Ecto neural progenitor cell (in vitro differentiated cells): ENCODE data around the gene PTTG2.

Source experiments
- DNase-seq: peaks from one replicate; pipeline ENCODE4 v3.0.0-alpha.2; 2018; ENCODE audit warnings: low spot score

Gene PTTG2

DNA sequence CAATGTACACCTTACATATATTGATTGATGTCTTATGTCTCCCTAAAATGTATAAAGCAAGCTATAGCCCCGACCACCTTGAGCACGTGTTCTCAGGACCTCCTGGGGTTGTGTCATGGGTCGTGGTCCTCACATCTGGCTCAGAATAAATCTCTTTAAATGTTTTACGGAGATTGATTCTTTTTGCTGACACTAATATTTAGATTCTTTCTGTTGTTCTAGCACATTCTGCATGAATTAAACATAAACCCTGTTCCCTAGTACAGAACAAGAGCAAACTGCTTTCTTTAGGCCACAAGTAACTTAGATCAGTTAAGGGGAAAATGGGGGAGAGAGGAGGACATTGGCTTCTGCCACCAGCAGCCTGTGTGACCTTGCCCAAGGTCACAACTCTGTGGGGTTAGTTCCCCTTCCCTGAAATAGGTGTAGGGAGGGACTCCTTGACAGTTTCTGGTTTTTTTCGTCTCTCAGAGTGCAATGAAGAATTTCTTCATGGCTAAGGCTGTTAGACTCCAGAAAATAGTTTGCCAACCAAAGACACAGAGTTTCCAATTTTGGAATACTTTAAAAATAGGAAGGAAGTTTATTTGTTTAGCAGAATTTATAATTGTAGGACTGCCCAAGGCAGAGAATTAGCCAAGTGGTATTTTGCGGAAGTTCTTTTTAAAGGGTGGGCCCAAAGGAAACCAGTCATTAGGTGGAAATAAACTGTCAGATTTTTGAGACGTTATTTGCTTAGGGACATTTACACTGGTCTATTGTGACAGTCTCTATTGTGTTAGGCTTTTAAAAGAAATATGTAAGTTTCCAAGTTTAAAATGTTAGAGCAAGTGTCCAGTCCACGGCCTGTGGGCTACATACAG, 29.4 kb downstream of the PTTG2 start:
- no peak for DNase-seq

DNA sequence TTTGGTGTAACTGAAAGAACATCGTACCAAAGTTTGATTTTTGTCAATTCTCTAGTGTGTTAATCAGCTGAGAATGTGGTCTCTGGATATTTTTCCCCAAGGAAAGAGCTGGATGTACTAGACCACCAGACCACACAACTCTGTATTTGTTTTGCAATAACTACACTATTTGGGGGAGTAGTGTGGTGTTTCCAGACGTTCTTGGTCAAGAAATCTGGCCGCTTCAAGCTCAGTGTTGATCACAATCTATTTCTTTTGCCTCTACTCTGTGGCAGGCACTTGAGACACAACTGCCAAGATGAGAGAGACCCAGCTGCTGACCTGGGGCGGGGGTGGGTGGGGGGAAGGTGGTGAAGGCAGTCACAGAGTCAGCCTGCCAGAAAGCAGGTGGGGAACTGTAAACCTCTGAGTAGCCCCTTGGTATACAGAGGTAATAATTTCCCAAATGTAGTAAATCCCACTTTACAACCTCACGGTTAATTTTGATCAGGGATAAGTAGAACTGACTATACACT, 30.6 kb downstream of the PTTG2 start:
- no peak for DNase-seq

DNA sequence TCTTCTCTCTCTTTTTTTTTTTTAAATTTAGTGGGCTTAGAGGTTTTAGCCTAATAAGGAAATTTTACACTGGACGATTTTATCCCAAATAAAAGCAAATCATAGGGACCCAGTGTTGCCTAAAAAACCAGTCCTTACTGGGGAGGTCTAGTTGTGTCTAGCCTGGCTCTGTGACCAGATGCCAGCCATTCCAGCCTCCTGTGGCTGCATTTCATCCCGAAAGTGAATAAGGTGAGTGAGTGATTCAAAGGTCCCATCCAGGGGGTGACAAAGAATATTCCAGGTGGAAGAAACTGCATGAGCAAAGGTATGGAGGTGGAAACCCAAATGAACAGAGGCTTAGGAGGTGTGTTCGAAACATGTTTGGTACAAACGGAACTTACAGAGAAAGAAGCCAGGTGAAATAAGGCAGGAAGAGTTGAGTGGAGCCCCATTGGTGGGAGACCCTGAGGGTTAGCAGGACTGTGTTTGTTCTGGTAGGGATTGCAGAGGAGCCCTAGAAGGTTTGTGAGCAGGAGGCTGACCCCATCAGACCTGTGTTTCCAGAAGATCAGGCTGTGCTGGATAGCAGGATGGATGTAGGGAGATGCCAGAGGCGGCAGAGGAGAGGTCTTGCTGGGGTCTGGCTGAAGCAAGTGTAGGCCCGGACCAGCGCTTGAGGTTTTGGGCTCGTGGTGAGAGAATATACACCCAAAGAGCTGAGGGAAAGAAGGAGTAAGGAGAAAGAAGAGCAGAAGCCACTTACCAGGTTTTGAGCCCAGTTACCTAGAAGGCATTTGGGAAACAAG, 31.6 kb downstream of the PTTG2 start:
- DNase-seq: no peak

DNA sequence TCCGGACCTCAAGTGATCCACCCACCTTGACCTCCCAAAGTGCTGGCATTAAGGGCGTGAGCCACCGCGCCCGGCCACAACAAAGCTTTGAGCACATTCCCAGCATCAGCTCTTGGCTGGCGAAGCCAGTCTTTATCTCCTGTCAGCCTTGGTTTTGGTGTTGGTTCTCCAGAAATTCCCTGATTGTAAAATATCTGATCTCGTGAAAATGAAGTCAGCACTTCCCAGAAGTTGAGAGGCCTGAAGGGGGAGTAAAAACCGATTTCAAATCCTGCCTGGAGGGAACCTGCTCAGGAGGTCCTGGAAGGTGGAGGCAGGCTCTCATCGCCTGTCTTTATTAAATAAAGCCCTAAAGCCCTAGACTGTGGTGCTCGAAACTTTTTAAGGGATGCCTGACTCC, 33.6 kb downstream of the PTTG2 start:
- no peak for DNase-seq

DNA sequence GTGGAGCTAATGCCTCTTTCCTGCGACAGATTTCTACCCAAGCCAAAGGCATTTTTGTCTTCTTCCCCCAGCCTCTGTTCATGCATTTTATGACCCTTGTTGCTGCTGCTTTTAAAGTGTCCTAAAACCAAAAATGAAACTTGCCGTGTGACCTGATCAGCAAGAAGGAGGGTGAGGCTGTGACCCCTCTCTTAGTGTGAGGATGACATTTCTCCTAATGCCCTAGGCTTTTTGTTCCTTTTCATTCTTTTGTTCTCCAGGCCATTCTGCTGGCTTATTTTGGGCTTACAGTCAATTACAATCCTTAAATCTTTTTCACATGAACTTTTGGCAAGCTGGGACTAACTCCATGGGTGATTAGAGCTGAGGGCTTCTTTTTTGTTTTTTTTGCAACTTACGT, 34.4 kb downstream of the PTTG2 start:
- DNase-seq: no peak

DNA sequence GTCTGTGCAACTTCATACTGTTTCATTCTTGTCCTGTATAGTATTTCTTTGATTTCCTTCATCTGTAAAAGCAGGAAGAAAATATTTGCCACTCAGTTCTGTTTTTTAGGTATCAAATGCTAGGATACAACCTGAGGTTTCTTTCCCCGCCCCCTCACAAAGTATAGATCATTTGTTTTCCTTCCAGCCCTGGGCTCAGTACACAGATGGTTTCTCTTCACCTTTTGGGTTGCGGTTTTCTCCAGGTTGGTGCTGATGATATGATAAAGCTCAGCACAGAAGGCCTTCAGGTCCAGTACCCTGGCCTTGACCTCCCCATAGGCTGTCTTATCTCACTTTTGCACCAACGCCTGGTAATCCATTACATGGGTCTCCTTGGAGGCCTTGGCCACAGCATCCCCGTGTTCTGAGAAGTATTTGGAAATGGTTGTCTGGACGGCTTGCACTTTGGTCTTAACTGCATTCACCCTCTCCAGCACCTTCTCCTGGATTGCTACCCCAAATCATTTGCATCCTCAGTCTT, 35.2 kb downstream of the PTTG2 start:
- DNase-seq: no peak

DNA sequence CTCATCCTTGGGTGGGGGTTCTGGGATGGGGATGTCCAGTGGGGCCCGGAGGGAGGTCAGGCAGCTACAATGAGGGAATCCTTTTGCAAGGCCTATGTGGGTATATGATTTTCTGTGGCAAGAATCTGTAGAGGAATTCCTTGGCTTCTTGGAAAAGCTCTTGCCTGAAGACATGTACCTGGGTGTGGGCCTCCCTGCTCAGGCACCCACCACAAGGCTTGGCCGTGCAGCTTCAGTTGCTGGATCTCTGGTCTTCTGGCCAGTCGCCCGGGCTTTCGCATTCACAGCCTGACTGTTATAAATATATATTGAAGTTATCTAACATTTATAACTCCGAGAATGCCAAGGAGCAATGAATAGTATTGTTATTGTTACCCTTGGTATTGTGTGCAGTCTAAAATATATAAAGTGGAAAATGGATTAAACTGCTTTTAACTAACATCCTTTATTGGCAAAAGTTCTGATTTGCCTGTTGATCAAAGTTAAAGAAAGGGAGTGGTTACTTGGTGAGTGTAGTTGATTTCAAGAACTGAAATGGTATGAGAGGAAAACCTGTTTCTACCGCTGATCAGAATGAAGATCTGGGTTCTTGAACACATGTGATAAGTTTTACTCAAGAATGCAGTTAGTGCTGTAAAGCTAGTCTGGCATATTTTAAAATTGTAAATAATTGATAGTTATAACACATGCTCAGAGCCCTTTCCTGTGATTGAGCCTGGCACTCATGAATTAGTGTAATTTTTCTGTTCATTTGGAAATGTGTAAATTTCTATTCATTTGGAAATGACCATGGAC, 36.0 kb downstream of the PTTG2 start:
- DNase-seq: no peak

DNA sequence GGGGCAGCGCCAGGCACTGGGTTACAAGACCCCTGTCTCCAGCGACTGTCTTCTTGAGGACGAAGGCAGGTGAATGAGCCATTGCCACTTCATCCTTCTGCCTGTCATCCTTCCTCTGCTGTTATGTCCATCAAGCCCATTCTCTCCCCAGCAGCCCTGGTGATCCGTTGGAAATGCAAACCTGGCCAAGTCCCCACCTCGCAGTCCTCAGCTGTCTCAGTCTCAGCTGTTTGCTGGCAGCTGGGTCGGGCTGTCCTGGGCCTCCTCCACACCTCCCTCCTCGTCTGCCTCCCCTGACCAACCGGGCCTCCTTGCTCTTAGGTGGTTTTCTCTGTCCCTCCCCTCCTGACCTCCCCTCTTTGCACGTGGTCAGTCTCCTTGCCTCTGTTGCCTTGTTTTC, 38.0 kb downstream of the PTTG2 start:
- DNase-seq: no peak

DNA sequence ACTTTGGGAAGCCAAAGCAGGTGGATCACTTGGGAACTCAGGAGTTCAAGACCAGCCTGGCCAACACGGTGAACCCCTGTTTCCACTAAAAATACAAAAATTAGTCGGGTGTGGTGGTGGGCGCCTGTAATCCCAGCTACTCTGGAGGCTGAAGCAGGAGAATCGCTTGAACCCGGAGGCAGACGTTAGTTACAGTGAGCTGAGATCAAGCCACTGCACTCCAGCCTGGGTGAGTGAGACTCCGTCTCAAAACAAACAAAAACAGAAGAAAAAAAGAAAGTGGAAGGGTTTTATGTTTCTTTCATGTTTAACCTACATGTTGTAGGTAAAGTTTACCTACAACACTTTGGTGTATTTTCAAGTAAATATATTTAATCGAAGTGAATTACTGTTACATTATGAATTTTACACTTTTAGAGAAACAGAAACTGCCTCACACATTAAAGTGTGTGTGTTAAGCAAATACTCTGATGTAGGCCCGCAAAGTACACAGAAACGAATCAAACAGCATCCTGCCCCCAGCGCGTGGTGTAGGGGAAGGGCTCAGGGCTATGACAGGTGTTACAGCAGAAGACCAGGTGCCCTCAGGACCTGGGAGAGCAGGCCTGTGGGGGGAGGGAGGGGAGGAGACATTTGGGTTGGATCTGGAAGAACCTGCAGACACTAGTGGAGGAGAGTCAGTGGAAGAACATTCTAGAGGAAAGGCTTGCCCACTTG, 39.0 kb downstream of the PTTG2 start:
- DNase-seq: no peak

DNA sequence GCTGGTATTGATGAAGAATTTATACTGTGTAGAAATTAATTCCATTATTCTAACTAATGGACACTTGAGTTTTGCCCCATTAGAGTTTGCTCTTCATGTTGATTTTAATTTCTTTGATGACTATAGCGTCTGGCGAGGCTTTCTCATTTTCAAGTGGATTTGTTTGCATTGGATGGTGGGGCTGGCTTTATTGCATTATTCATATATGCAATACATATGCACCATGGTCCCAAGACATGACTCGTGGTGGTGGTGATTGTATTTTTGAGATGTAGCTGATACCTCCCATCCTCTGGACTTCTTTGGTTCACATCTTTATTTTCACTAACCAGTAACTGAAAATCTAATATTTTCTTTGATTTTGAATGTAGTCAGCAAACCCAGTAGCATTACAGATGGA, 39.8 kb downstream of the PTTG2 start:
- DNase-seq: no peak

DNA sequence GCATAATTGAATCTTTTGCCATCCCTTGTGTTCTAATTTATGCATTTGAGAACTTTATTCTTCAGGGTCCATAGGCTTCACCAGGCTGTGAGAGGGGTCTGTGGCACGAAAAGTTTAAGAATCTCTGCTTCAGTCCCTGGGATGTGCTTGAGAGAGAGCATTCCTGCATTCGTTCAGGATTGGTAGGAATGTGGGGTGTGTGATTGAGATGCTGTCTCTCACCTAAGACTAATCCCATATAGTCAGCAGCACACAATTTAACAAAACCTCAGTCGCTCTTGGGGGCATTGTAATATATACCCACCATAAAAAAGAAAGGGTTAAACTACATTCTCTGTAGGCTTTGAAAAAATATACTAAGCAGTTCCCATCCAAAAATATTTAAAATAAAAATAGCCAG, 41.7 kb downstream of the PTTG2 start:
- DNase-seq: no peak

DNA sequence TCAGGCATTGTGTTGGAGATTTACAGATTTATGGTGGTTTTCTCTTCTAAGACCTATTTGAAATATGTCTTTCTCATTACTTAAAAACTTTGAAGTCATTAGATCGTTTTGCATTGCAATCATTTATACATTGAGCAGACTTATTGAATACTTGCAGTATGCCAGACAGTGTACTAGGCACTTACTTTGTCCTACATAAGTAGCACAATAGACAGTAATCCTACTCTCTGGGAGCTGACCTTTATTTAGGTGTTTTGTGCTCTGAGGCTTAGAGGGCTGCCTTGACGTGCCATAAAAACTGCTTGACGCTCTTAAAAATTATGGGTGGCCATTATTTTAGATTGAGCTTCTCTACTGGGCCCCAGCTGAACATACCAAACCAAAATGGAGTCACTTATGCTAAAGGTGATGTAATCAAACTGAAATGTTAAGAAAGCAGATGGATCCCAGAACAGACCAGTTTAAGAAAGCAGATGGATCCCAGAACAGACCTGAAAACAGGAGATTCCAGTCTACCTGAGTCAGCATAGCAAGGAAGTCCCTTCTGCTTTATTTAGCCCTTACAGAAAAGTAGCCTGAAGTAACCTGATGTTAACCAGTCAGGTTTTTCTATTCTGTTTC, 42.4 kb downstream of the PTTG2 start:
- DNase-seq: no peak

DNA sequence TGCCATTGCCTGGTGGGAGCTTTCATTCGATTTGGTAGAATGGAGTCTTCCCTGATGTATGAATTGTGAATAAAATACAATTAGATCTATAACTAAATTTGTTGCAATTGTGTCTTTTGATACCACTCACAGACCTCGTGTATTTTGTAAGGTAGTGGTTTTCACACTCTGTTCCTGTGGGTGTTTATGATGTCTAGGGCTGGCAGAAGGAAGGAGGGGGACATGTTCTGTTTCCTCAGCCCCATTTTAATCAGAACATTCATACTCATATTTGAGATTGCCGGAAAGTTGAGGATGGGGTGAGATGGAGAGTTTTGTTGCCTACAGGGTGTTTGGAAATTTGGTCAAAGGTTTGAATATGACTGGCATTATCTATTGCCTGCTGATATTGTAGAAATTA, 42.9 kb downstream of the PTTG2 start:
- DNase-seq: no peak

DNA sequence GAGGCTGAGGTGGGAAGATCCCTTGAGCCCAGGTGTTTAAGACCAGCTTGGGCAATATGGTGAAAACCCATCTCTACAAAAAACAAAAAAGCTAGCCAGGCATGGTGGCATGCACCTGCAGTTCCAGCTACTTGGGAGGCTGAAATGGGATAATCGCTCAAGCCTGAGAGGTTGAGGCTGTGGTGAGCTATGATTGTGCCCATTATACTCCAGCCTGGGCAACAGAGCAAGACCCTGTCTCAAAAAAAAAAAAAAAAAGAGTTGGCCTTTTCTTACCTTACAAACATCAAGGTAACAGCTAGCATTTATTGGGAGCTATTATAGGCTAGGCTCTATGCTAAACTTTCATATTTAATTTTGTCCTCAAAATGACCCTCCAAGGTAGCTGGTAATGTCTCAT, 43.4 kb downstream of the PTTG2 start:
- no peak for DNase-seq

DNA sequence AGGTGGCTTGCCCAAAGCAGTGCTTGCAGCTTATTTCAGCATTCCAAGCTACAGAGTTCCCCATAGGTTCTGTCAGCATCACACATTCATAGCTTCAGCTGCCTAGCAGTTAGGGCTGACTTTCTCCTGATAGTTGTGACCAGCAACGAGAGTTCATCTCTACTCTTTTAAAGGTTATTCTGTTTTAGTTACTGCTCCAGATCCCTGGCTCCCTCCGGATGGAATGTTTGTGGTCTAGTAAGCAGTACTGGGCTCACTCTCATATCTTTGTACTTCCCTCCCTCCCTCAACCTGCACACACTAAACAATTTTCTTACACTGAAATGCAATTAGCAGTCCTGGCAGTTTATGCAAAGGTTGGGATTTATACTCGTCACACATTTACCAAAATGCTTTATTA, 43.9 kb downstream of the PTTG2 start:
- no peak for DNase-seq

DNA sequence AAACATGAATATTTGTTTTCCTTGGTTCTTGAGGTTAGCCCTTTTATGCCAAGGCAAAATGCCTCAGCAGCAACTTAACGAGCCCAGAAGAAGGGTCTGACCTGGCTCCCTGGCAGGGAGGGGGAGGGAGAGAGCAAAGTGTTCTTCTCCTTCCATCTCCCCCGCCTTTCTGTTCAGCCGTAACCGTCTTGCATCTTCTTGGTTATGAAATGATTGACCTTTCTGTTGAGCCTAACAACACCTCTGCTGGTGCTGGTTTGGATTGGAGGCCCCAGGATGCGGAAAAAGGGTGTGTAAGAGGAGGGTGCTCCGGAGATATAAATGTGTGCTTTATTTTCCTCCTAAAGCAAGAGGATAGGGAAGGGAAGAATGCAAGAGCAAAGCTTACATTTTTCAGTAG, 44.7 kb downstream of the PTTG2 start:
- no peak for DNase-seq

DNA sequence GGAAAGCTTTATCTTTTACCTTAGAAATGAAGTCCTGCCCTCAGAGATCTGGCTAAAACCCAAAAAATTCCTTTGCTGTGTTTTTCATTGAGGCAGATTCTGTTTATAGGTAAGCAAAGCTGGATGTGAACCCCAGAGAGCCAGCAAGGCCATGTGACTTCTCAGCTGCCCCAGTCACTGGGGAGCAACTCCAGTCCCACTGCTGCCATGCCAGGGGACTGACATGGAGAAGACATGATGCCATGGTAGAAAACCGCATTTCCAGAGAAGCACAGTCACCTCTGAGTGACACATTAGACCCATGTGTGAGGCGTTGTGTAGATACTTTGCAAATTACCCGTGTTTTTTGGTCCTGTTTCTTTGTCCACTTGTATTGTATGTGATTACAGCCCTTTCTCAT, 45.4 kb downstream of the PTTG2 start:
- no peak for DNase-seq

DNA sequence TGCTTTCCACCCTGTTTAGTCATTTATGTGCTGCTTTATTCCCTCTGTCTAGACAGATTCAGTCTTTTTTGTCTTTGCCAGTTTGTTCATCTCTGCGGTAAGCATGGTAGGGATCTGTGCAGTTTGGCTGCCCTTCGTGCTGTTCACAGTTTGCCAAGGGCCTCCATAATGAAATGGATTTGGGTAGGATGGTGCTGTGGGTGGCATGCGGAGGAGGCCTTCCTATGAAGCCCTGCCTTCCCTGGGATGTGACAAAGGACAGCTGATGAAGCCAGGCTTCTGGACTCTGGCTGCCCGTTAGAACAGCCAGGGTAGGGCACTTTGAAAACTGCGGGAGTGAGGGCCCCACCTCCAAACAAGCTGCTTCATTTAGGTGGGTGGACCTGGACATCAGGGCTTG, 47.4 kb downstream of the PTTG2 start:
- no peak for DNase-seq

DNA sequence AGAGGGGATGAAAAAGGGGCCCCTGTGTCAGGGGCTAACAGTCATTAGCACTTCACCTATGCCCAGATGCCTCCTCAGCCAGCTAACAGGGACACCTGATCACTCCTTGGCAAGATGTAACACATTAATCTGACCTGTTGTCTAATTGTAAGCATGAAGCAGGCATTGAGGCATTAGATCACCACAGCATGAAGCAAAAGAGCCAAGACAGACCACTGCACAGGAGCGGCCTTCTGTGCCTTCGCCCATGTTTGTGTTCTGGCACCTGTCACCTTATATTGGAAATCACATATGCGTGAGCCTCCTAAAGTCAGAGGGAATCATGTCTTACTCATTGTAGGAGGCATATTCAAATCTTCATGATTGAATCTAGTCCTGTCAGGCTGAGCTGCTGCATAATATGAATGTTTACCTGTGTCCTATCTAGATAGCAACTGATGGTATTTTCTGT, 48.4 kb downstream of the PTTG2 start:
- no peak for DNase-seq

DNA sequence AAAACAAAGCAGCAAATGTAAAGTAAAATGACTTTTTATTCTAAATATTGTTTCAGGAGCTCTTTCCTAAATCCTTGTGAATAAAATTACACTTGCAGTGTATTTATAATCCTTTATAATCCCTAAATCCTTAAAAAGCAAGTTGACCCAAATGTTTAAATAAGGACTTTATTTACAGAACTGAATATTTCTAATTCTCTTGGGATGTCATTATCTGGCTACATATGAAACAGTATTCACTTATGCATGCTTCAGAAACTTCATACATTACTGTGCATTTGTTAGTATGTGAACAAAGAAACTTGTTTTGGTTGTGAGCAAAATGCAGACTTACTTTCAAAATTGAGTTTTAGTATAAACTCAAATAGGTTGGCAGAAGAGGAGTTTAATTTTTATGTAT, 49.2 kb downstream of the PTTG2 start:
- no peak for DNase-seq

DNA sequence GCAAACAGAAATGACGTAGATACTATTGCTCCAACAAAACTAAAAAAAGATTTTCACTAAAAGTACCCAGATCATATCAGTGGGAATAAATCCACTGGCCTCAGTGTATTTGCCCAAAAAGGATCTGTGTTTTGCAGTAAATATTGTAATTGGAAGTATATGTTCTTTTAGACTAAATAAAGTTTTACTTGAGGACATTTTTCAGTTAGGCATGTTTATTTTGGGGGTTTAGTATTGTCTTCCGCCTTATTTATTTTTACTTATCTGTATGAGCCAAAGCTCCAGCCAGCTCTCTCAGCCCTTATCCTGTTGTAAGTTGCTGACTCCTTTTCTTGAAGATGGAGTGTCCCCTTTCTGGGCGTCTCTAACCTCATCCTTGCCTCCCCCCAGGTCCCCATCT, 49.8 kb downstream of the PTTG2 start:
- DNase-seq: no peak
